Activated CD8-positive, alpha-beta memory T cell treated with anti-CD3 and anti-CD28 coated beads, Interleukin-2, amount 10 ng/mL, durations not matched to agents 7 days and 5 days (primary cell): ENCODE measurements around the gene ELAC2. TPM values are rescaled to one million over a fixed set of nuclear protein-coding genes. Genes with fewer than 3 reads are reported as not detected.

Source experiments
- ATAC-seq: fragments of 150-1000 bp; cut with Tn5 transposase; one replicate; pipeline ENCODE4 v1.10.0; 2021; ENCODE audit warnings: moderate library complexity
- CTCF ChIA-PET: fragments of 350-600 bp; sonication (Branson Sonifier 250); formaldehyde crosslinking; loops from one replicate; lab custom pipeline; 2021; ENCODE audit warnings: antibody characterized with exemption; lab: Charles Lee
- DNase-seq: peaks from one replicate; pipeline ENCODE4 v3.0.0-alpha.2; 2020
- H3K27ac Mint-ChIP-seq: one replicate; pipeline ENCODE4 v1.8.0; 2021; ENCODE audit warnings: mild to moderate bottlenecking, mixed read lengths
- H3K27me3 Mint-ChIP-seq: one replicate; pipeline ENCODE4 v1.8.0; 2021; ENCODE audit warnings: mixed read lengths
- H3K36me3 Mint-ChIP-seq: one replicate; pipeline ENCODE4 v1.8.0; 2021; ENCODE audit warnings: mild to moderate bottlenecking, mixed read lengths
- H3K4me1 Mint-ChIP-seq: one replicate; pipeline ENCODE4 v1.8.0; 2021; ENCODE audit warnings: mixed read lengths
- H3K4me3 Mint-ChIP-seq: one replicate; pipeline ENCODE4 v1.8.0; 2021; ENCODE audit warnings: mild to moderate bottlenecking, moderate library complexity, mixed read lengths
- H3K9me3 Mint-ChIP-seq: one replicate; pipeline ENCODE4 v1.8.0; 2022; ENCODE audit warnings: low read depth, mixed read lengths
- total RNA-seq, 2 experiments: library from RNA; stranded (reverse); gene quantifications; one replicate each; pipeline ENCODE4 v1.2.3, GENCODE V29; 2021

ELAC2 gene
- total RNA-seq, 2 experiments from 2014 or later, result 67.1 to 89.0 TPM

DNA sequence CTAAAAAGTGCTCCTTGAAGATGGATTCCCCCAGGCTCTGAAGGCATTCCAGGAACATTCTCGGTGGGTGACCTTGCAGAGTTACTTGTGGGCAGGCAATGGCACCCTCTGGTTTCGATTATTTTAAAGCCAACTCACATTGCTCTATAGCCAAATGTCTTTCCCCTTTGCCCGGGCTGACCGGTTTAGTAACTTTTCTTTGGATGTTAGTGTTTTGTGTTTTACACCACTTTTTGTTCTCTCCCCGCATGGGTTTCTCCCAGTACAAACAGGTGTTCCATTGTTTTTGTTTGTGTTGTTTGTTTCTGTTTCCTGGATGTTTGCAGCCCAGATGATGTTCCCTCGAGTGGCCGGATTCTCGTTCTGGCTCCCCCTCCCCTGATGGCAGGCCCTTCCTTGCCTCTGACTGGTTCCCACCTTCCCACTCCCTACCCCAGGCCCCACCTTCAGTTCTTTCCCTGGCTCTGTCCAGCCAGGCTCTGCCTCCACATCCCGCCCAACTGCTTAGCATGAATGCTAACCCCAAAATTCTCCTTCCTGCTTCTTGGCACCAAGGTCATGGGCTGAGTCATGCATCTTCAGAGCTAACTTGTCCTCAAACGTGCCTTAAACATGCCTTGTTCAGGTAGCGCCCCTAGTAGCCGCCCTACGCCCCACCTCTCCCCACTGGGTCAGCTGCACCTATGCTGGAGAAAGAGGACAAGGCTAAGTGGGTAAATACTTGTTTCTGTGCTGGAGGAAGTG, 40.6 kb downstream of the ELAC2 start:
- peaks cover 2% of the 10 kb centered on the region for H3K4me1 Mint-ChIP-seq
- H3K9me3 Mint-ChIP-seq, result no peaks in the 10 kb centered on the region
- ATAC-seq (no peak), DNase-seq (no peak)
- H3K36me3 Mint-ChIP-seq, result no peaks in the 10 kb centered on the region
- no peak overlapping the region for H3K27ac Mint-ChIP-seq
- H3K27me3 Mint-ChIP-seq, result peaks cover 20% of the 10 kb centered on the region
- no peak overlapping the region for H3K4me3 Mint-ChIP-seq
- CTCF ChIA-PET, result no interaction called here

GRCh38 chr17:12974005-12974531, 43.8 kb downstream of the ELAC2 start:
- Mint-ChIP-seq H3K9me3 (no peaks in the 10 kb centered on the region), H3K4me3 (no peak overlapping the region), H3K36me3 (no peaks in the 10 kb centered on the region), H3K27me3 (peaks cover 24% of the 10 kb centered on the region), H3K4me1 (no peaks in the 10 kb centered on the region), H3K27ac (no peak overlapping the region)
- CTCF ChIA-PET, result no interaction called here
- ATAC-seq (no peak), DNase-seq (no peak)

- ATAC-seq (no peak), DNase-seq (no peak)
- no peak overlapping the region for H3K27ac Mint-ChIP-seq
- CTCF ChIA-PET, result no interaction called here
- H3K4me3 Mint-ChIP-seq, result no peak overlapping the region
- no peaks in the 10 kb centered on the region for H3K36me3 Mint-ChIP-seq
- peaks cover 24% of the 10 kb centered on the region for H3K27me3 Mint-ChIP-seq
- no peaks in the 10 kb centered on the region for H3K4me1 Mint-ChIP-seq
- no peaks in the 10 kb centered on the region for H3K9me3 Mint-ChIP-seq
These were observed 44.3 kb downstream of the ELAC2 start for GRCh38 chr17:12973496-12974004.

DNA sequence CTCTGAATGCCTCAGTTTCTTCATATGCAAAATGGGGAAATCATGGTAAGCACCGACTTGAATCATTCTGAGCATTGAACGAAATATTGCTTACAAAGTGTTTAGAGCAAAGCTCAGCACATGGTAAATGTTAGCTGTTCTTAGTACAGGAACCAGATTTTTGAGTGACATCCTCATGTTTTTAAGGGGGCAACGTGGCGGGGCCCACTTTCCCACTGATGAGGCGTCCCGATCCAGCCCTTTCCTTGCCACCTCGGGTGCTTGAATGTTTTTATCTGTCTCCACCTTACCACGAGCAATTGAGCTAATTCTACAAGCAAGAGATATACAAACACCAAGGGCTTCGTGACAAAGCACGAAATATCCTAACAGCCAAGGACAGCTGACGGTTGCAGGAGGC, 49.9 kb downstream of the ELAC2 start:
- H3K9me3 Mint-ChIP-seq, result no peaks in the 10 kb centered on the region
- no peaks in the 10 kb centered on the region for H3K36me3 Mint-ChIP-seq
- ATAC-seq, result no peak
- CTCF ChIA-PET, result no interaction called here
- no peak for DNase-seq
- H3K27ac Mint-ChIP-seq, result no peak overlapping the region
- H3K4me1 Mint-ChIP-seq, result no peaks in the 10 kb centered on the region
- H3K4me3 Mint-ChIP-seq, result no peak overlapping the region
- peaks cover 5% of the 10 kb centered on the region for H3K27me3 Mint-ChIP-seq

GRCh38 chr17:12966413-12966812, 51.4 kb downstream of the ELAC2 start:
- CTCF ChIA-PET, result no interaction called here
- Mint-ChIP-seq H3K9me3 (no peaks in the 10 kb centered on the region), H3K27me3 (peaks cover 2% of the 10 kb centered on the region), H3K4me1 (no peaks in the 10 kb centered on the region), H3K4me3 (no peak overlapping the region), H3K36me3 (no peaks in the 10 kb centered on the region), H3K27ac (no peak overlapping the region)
- ATAC-seq, result no peak
- DNase-seq, result no peak

DNA sequence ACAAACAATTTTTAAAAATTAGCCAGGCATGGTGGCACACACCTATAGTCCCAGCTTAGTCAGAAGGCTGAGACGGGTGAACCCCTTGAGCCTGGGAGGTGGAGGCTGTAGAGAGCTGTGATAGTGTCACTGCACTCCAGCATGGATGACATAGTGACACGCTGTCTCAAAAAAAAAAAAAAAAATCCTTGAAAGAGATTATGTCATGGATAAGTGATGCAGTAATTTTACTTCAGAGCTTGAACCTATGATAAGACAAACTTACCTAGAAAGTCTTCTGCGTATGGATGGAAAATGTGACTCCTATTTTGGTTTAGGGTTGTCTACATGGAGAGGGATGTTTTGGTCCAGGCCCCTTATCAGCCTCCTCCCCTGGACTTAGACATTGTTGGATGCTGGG, 51.8 kb downstream of the ELAC2 start:
- no peaks in the 10 kb centered on the region for H3K36me3 Mint-ChIP-seq
- no peak for DNase-seq
- ATAC-seq, result no peak
- H3K27ac Mint-ChIP-seq, result no peak overlapping the region
- H3K27me3 Mint-ChIP-seq, result no peaks in the 10 kb centered on the region
- no peaks in the 10 kb centered on the region for H3K9me3 Mint-ChIP-seq
- no peaks in the 10 kb centered on the region for H3K4me1 Mint-ChIP-seq
- CTCF ChIA-PET, result no interaction called here
- no peak overlapping the region for H3K4me3 Mint-ChIP-seq

GRCh38 chr17:12964840-12965239, 53.0 kb downstream of the ELAC2 start:
- Mint-ChIP-seq H3K36me3 (no peaks in the 10 kb centered on the region), H3K27ac (no peak overlapping the region), H3K4me3 (no peak overlapping the region), H3K9me3 (no peaks in the 10 kb centered on the region), H3K4me1 (no peaks in the 10 kb centered on the region), H3K27me3 (no peaks in the 10 kb centered on the region)
- CTCF ChIA-PET, result interaction anchor here (1.3 kb wide), 1 partner anchor 66 kb away, joined by 3 read pairs; no protein-coding TSS in a partner anchor
- ATAC-seq (no peak), DNase-seq (no peak)

DNA sequence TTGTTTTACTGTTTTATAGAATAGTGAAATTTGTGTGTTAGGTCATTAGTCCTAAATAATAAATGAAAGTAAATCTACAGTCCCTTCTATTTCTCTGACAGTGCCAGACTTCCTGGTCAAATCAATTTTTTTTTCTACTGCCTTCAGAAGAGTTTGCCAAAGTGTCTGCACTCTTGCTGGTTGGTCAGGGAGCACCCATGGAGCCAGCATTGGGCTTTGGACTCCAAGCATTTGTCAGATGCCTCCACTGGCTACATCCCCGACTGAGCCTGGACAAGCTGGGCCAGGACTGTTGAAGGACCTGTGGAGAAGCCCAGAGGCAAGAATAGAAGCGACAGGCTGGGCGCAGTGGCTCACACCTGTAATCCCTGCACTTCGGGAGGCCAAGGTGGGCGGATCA, 53.7 kb downstream of the ELAC2 start:
- no peak for DNase-seq
- ATAC-seq, result no peak
- Mint-ChIP-seq H3K36me3 (no peaks in the 10 kb centered on the region), H3K4me1 (no peaks in the 10 kb centered on the region), H3K27me3 (no peaks in the 10 kb centered on the region), H3K27ac (no peak overlapping the region), H3K4me3 (no peak overlapping the region), H3K9me3 (no peaks in the 10 kb centered on the region)
- CTCF ChIA-PET, result interaction anchor here (1.3 kb wide), 1 partner anchor 66 kb away, joined by 3 read pairs; no protein-coding TSS in a partner anchor

- Mint-ChIP-seq H3K4me3 (no peak overlapping the region), H3K4me1 (no peaks in the 10 kb centered on the region), H3K9me3 (no peaks in the 10 kb centered on the region), H3K36me3 (no peaks in the 10 kb centered on the region), H3K27ac (no peak overlapping the region), H3K27me3 (no peaks in the 10 kb centered on the region)
- CTCF ChIA-PET, result interaction anchor here (1.3 kb wide), 1 partner anchor 67 kb away, joined by 3 read pairs; no protein-coding TSS in a partner anchor
- DNase-seq (no peak), ATAC-seq (no peak)
These were observed 54.3 kb downstream of the ELAC2 start for GRCh38 chr17:12963505-12963904.

GRCh38 chr17:12961655-12962054, 56.2 kb downstream of the ELAC2 start:
- Mint-ChIP-seq H3K36me3 (no peaks in the 10 kb centered on the region), H3K9me3 (peaks cover 3% of the 10 kb centered on the region), H3K4me3 (no peak overlapping the region), H3K4me1 (no peaks in the 10 kb centered on the region), H3K27me3 (no peaks in the 10 kb centered on the region), H3K27ac (no peak overlapping the region)
- CTCF ChIA-PET, result no interaction called here
- no peak for DNase-seq
- no peak for ATAC-seq

DNA sequence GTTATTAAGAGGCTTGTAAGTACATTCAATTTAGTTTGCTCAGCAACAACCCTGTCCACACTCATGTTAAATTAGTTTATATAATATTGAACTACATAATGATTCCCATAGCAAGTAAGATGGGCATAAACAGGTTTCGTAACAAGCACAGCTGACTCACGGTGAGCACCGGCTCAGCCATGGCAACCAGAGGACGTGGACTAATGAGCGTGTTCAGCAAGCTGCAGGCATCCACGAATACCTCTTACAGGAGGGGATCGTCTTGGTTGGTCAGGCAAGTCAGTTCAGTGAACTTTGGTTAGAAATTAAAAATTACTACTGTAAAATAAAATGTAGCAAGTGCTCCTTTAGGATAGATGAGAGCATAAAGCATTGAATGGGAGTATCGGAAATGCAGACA, 58.4 kb downstream of the ELAC2 start:
- Mint-ChIP-seq H3K4me3 (no peak overlapping the region), H3K4me1 (no peaks in the 10 kb centered on the region), H3K27ac (no peak overlapping the region), H3K36me3 (no peaks in the 10 kb centered on the region), H3K27me3 (no peaks in the 10 kb centered on the region), H3K9me3 (peaks cover 3% of the 10 kb centered on the region)
- CTCF ChIA-PET, result no interaction called here
- DNase-seq (no peak), ATAC-seq (no peak)

GRCh38 chr17:12958786-12959185, 59.0 kb downstream of the ELAC2 start:
- CTCF ChIA-PET, result no interaction called here
- Mint-ChIP-seq H3K27me3 (no peaks in the 10 kb centered on the region), H3K4me1 (no peaks in the 10 kb centered on the region)

DNA sequence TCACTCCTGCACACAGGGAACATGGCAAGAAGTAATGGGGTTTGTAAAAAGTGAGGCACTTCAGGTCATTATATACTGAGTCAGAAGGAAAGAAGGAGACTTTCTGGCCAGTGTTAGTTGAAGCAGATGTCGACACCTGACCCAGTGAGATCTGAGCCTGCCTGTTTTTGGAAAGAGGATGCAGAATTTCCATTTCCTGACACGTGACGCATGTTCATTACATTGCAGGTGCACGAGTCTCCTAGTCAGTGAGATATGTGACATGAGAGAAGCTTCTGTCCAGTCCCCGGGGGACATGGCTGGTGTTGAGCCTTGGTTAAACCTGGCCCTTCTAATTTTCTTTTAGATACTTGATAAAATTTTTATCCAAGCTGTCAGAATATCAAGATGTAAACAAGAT, 62.3 kb downstream of the ELAC2 start:
- Mint-ChIP-seq H3K36me3 (no peaks in the 10 kb centered on the region), H3K4me1 (no peaks in the 10 kb centered on the region), H3K9me3 (peaks cover 3% of the 10 kb centered on the region), H3K27ac (no peak overlapping the region), H3K27me3 (no peaks in the 10 kb centered on the region), H3K4me3 (no peak overlapping the region)
- no peak for ATAC-seq
- CTCF ChIA-PET, result interaction anchor here (1.6 kb wide), 1 partner anchor 15 kb away, joined by 3 read pairs; no protein-coding TSS in a partner anchor
- no peak for DNase-seq

More at GRCh38 chr17:12958786-12959185, 59.0 kb downstream of the ELAC2 start:
- no peak overlapping the region for H3K4me3 Mint-ChIP-seq
- ATAC-seq (no peak), DNase-seq (no peak)
- peaks cover 3% of the 10 kb centered on the region for H3K9me3 Mint-ChIP-seq
- no peak overlapping the region for H3K27ac Mint-ChIP-seq
- H3K36me3 Mint-ChIP-seq, result no peaks in the 10 kb centered on the region

- Mint-ChIP-seq H3K36me3 (no peaks in the 10 kb centered on the region), H3K4me1 (no peaks in the 10 kb centered on the region), H3K9me3 (peaks cover 3% of the 10 kb centered on the region), H3K4me3 (no peak overlapping the region), H3K27me3 (no peaks in the 10 kb centered on the region), H3K27ac (no peak overlapping the region)
- no peak for ATAC-seq
- no peak for DNase-seq
- CTCF ChIA-PET, result no interaction called here
These were observed 64.7 kb downstream of the ELAC2 start for GRCh38 chr17:12953156-12953555.
